GM12878 (cell line): Measurements from ENCODE around the gene TP63. TPM values are rescaled to one million over a fixed set of nuclear protein-coding genes. Genes with fewer than 3 reads are reported as not detected.

ENCODE experiments used
- ATAC-seq: fragments of 200-7000 bp; cut with Tn5 transposase; 3 replicates; pipeline ENCODE4 v1.9.1; 2020; ENCODE audit warnings: mild to moderate bottlenecking, moderate library complexity
- BruUV-seq: library from RNA; stranded (reverse); fragments of 400-500 nt; replicated peaks from 2 replicates; lab custom pipeline; 2021; lab: Mats Ljungman, UMichigan
- CTCF ChIA-PET: fragments of 300-600 bp; sonication (Branson Sonifier 250); formaldehyde crosslinking; extraction: SDS; loops from one replicate; lab custom pipeline; 2021; ENCODE audit warnings: inconsistent platforms; lab: Yijun Ruan, JAX
- POLR2A ChIA-PET: fragments of 350-600 bp; formaldehyde crosslinking; extraction: SDS; loops from one replicate; lab custom pipeline; 2021; ENCODE audit warnings: inconsistent platforms; lab: Charles Lee
- RAD21 ChIA-PET: fragments of 300-600 bp; sonication (Branson Sonifier 250); formaldehyde crosslinking; loops from one replicate; lab custom pipeline; 2023; ENCODE audit warnings: antibody characterized with exemption; ENCODE audit not compliant: unreplicated experiment; lab: Charles Lee
- SMC1A ChIA-PET: fragments of 300-600 bp; sonication (Branson Sonifier 250); formaldehyde crosslinking; loops from one replicate; lab custom pipeline; 2023; ENCODE audit not compliant: unreplicated experiment, uncharacterized antibody; lab: Charles Lee
- DNase-seq: peaks from one replicate; pipeline ENCODE4 v3.0.0-alpha.2; 2011; ENCODE audit warnings: low read depth, low spot score
- FAIRE-seq: peaks from 3 replicates; lab custom pipeline; 2011; peaks lifted over from hg19 to GRCh38; lab: Jason Lieb, UNC
- H2AFZ ChIP-seq: 2 replicates; pipeline ENCODE4 v1.6.0; 2011; ENCODE audit warnings: low read depth, low read length, control low read depth; ENCODE audit not compliant: control insufficient read depth
- H3K27ac ChIP-seq: 2 replicates; pipeline ENCODE4 v1.5.1; 2011; ENCODE audit warnings: control low read depth; ENCODE audit not compliant: control insufficient read depth, insufficient read depth
- H3K27me3 ChIP-seq, 2 experiments: replicated peaks in 1 of 2; 2 replicates each; pipeline versions ENCODE4 v1.6.0 to v1.6.1; 2011; ENCODE audit warnings: low read length in 1 of 2; ENCODE audit not compliant: control insufficient read depth in 2 of 2, insufficient read depth in 2 of 2
- H3K36me3 ChIP-seq, 2 experiments: 2 replicates each; pipeline ENCODE4 v1.5.1; 2011; ENCODE audit warnings: low read length in 1 of 2; ENCODE audit not compliant: control insufficient read depth in 2 of 2, insufficient read depth in 2 of 2
- H3K4me1 ChIP-seq: 2 replicates; pipeline ENCODE4 v1.6.1; 2011; ENCODE audit warnings: mild to moderate bottlenecking, low read length, moderate library complexity, mixed read lengths; ENCODE audit not compliant: control insufficient read depth, insufficient read depth
- H3K4me2 ChIP-seq: 2 replicates; pipeline ENCODE4 v1.6.0; 2011; ENCODE audit warnings: control low read depth; ENCODE audit not compliant: control insufficient read depth, insufficient read depth
- H3K4me3 ChIP-seq: fragments of 200-600 bp; sonication (generic); 2 replicates; pipeline ENCODE4 v1.5.1; 2016
- H3K79me2 ChIP-seq: 2 replicates; pipeline ENCODE4 v1.6.0; 2011; ENCODE audit warnings: low read length; ENCODE audit not compliant: control insufficient read depth, insufficient read depth
- H3K9ac ChIP-seq: 2 replicates; pipeline ENCODE4 v1.8.0; 2011; ENCODE audit warnings: low read length, control low read depth, mixed read lengths; ENCODE audit not compliant: control insufficient read depth, insufficient read depth
- H3K9me3 ChIP-seq: replicated peaks from 3 replicates; pipeline ENCODE4 v1.5.1; 2011; ENCODE audit warnings: mild to moderate bottlenecking, low read length; ENCODE audit not compliant: control insufficient read depth, insufficient read depth
- H4K20me1 ChIP-seq: 2 replicates; pipeline ENCODE4 v1.6.0; 2011; ENCODE audit not compliant: control insufficient read depth, insufficient read depth
- ATF7 ChIP-seq: fragments of 450-650 bp; IDR thresholded peaks from 2 replicates; pipeline ENCODE4 v1.6.1; 2016; ENCODE audit warnings: low read depth, mild to moderate bottlenecking
- BMI1 ChIP-seq: fragments of 450-650 bp; IDR thresholded peaks from 2 replicates; pipeline ENCODE4 v1.6.1; 2016; ENCODE audit warnings: mild to moderate bottlenecking, moderate library complexity, borderline replicate concordance
- KDM1A ChIP-seq: fragments of 200-600 bp; sonication (generic); IDR thresholded peaks from 2 replicates; pipeline ENCODE4 v1.6.1; 2016; ENCODE audit warnings: borderline replicate concordance
- NFIC ChIP-seq: IDR thresholded peaks from 2 replicates; pipeline ENCODE4 v1.6.1; 2012; ENCODE audit warnings: low read depth, mild to moderate bottlenecking, inconsistent platforms, low read length, moderate library complexity
- NRF1 ChIP-seq: conservative IDR thresholded peaks from 2 replicates; pipeline ENCODE4 v1.6.1; 2011; ENCODE audit warnings: mild to moderate bottlenecking, low read depth, low read length, improper control_type of control experiment
- RAD21 ChIP-seq: IDR thresholded peaks from 2 replicates; pipeline ENCODE4 v1.6.1; 2011; ENCODE audit warnings: mild to moderate bottlenecking, low read depth, low read length, moderate library complexity; ENCODE audit not compliant: insufficient read depth
- SMARCA5 ChIP-seq: fragments of 450-650 bp; IDR thresholded peaks from 2 replicates; pipeline ENCODE4 v1.6.1; 2017; ENCODE audit warnings: mild to moderate bottlenecking
- SREBF1 ChIP-seq: IDR thresholded peaks from 2 replicates; pipeline ENCODE4 v1.6.1; 2012; ENCODE audit warnings: mild to moderate bottlenecking, low read length
- STAT3 ChIP-seq: IDR thresholded peaks from 2 replicates; pipeline ENCODE4 v1.6.1; 2011; ENCODE audit warnings: low read depth, low read length, improper control_type of control experiment
- TCF3 ChIP-seq: IDR thresholded peaks from 2 replicates; pipeline ENCODE4 v1.6.1; 2012; ENCODE audit warnings: low read depth, mild to moderate bottlenecking, low read length, borderline replicate concordance; ENCODE audit not compliant: insufficient read depth
- TCF7 ChIP-seq: IDR thresholded peaks from 2 replicates; pipeline ENCODE4 v1.6.1; 2014; ENCODE audit warnings: antibody characterized with exemption, borderline replicate concordance
- WGBS: methylation state at CpG from one replicate; pipeline ENCODE4 v1.1.6; 2016; ENCODE audit warnings: low lambda C conversion rate; ENCODE audit not compliant: insufficient replicate concordance, insufficient coverage; ENCODE audit errors: missing lambda C conversion rate; 5-methylcytosine and 5-hydroxymethylcytosine counted together
- in situ Hi-C: fragments of 300-500 bp; cut with MboI; formaldehyde crosslinking; loops from 9 replicates; pipeline ENCODE4 v1.14.3; 2018; ENCODE audit warnings: mixed read lengths
- intact Hi-C: fragments of 100-400 bp; cut with micrococcal nuclease; formaldehyde crosslinking; loops from one replicate; pipeline ENCODE4 v1.14.2; 2022; ENCODE audit not compliant: unreplicated experiment
- polyA plus RNA-seq, 11 experiments: library from polyadenylated mRNA; depleted of rRNA in 4 of 11; unstranded in 6 of 11; stranded (reverse) in 5 of 11; fragments of >200 nt; fragmentation: Nextera tagmentation in 4 of 11; fragmentation: Illumina TruSeq in 1 of 11; extraction: Ambion mirVana in 4 of 11; extraction: Trizol in 1 of 11; gene quantifications; 1 replicate in 1 of 11; 2 replicates in 10 of 11; pipeline versions ENCODE4 v1.2.1 to v1.2.3, GENCODE V29; 2011 to 2016; ENCODE audit warnings: inconsistent platforms in 2 of 11, missing spikeins in 2 of 11, low read depth in 1 of 11
- total RNA-seq, 4 experiments: library from RNA; depleted of rRNA in 3 of 4; stranded (reverse); fragments of >200 nt in 3 of 4; fragmentation: Illumina TruSeq in 1 of 4; extraction: Trizol in 1 of 4; gene quantifications; 2 replicates each; pipeline versions ENCODE4 v1.2.1 to v1.2.3, GENCODE V29; 2013 to 2021
- TF ChIP-seq, protein P1 (sequence below): fragments of 450-650 bp; IDR thresholded peaks from 2 replicates; pipeline ENCODE4 v1.6.1; 2017; ENCODE audit warnings: mild to moderate bottlenecking, moderate library complexity
- TF ChIP-seq, protein P2 (sequence below): fragments of 450-650 bp; IDR thresholded peaks from 2 replicates; pipeline ENCODE4 v1.6.1; 2017; ENCODE audit warnings: mild to moderate bottlenecking, low read depth, inconsistent platforms; ENCODE audit not compliant: poor library complexity, severe bottlenecking
- TF ChIP-seq, protein P3 (sequence below): fragments of 150-350 bp; IDR thresholded peaks from 2 replicates; pipeline ENCODE4 v1.6.1; 2016; ENCODE audit warnings: low read depth, low read length

The TP63 gene
- total and polyA plus RNA-seq, 10 of the 15 experiments (the other 5 are each of a cell fraction or from before 2014, with no cell fraction given): 1.4 to 10.8 (median 6.2) TPM

DNA sequence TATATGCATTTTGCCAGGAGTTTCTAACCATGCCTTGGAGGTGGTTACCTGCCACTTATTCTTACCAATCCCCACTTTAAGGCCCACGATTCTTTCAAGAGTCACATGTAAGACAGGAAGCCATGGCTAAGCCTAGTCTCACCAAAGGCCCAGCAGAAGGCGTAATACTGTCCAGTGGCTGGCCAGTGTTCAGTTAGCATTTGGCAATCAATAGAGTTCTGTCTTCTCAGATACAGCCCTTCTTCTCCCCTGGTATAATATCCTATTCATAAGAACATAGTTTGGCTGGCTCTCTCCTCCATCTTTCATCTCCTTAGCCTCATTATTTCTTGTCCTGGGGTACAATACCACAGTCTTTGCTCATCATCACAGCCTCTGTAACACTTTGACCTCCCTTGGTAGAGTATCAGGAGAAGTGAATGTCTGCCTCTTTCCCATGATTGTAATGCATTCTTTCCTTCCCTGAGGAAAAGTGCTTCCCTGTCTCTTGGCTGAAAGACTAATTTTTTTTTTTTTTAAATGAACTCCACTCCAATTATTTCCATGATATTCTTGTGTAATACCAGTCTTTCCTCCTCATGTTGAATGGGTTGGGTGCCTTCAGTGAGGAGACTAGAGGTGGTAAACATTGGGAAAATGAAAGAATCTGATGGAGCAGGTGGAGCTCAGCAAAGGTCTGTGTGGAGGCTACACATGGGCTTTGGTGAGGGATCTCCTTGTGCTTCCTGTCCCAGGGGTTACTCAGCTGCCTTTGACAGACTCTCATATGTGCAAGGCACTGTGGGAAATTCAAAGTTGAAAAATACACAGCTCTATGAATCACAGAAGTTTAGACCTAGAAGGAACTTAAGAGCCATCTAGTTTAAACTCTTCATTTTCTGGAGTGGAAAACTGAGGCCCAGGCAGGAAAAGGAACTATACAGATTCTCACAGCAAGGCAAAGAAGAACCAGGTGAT is 271.3 kb downstream of the TP63 start:
- intact Hi-C loops (no loop called here), in situ Hi-C loops (no loop called here)
- ChIA-PET RAD21 (no interaction called here), POLR2A (interaction anchor here (0.8 kb wide), 1 partner anchor 51 kb away, joined by 3 read pairs; no protein-coding TSS in a partner anchor), CTCF (interaction anchor here (0.9 kb wide), 2 partner anchors 10 to 630 kb away, joined by 3 read pairs; no protein-coding TSS in a partner anchor), SMC1A (no interaction called here)
- 50% methylated on average over 2 of the region's 2 CpGs for WGBS
- Histone ChIP-seq H4K20me1 (no peaks in the 10 kb centered on the region), H3K27ac (no peak overlapping the region), H3K4me3 (no peak overlapping the region), H3K9me3 (no peaks in the 10 kb centered on the region; the same call in 2 of the 3 replicates), H3K4me2 (no peak overlapping the region), H3K27me3 (no peaks in the 10 kb centered on the region), H3K79me2 (no peaks in the 10 kb centered on the region), H2AFZ (no peak overlapping the region), H3K9ac (no peak overlapping the region), H3K36me3 (no peaks in the 10 kb centered on the region), H3K4me1 (no peaks in the 10 kb centered on the region)
- no TSS peak for BruUV-seq
- no peak for FAIRE-seq
- DNase-seq: no peak
- ATAC-seq: no peak
- TF ChIP-seq KDM1A (no peak), SREBF1 (no peak), SMARCA5 (no peak), TCF7 (no peak), TCF3 (no peak), NRF1 (no peak), RAD21 (no peak), BMI1 (no peak), STAT3 (no peak), ATF7 (no peak), NFIC (no peak)
- TF ChIP-seq, protein P1, sequence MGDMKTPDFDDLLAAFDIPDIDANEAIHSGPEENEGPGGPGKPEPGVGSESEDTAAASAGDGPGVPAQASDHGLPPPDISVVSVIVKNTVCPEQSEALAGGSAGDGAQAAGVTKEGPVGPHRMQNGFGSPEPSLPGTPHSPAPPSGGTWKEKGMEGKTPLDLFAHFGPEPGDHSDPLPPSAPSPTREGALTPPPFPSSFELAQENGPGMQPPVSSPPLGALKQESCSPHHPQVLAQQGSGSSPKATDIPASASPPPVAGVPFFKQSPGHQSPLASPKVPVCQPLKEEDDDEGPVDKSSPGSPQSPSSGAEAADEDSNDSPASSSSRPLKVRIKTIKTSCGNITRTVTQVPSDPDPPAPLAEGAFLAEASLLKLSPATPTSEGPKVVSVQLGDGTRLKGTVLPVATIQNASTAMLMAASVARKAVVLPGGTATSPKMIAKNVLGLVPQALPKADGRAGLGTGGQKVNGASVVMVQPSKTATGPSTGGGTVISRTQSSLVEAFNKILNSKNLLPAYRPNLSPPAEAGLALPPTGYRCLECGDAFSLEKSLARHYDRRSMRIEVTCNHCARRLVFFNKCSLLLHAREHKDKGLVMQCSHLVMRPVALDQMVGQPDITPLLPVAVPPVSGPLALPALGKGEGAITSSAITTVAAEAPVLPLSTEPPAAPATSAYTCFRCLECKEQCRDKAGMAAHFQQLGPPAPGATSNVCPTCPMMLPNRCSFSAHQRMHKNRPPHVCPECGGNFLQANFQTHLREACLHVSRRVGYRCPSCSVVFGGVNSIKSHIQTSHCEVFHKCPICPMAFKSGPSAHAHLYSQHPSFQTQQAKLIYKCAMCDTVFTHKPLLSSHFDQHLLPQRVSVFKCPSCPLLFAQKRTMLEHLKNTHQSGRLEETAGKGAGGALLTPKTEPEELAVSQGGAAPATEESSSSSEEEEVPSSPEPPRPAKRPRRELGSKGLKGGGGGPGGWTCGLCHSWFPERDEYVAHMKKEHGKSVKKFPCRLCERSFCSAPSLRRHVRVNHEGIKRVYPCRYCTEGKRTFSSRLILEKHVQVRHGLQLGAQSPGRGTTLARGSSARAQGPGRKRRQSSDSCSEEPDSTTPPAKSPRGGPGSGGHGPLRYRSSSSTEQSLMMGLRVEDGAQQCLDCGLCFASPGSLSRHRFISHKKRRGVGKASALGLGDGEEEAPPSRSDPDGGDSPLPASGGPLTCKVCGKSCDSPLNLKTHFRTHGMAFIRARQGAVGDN: no peak
- TF ChIP-seq, protein P2, sequence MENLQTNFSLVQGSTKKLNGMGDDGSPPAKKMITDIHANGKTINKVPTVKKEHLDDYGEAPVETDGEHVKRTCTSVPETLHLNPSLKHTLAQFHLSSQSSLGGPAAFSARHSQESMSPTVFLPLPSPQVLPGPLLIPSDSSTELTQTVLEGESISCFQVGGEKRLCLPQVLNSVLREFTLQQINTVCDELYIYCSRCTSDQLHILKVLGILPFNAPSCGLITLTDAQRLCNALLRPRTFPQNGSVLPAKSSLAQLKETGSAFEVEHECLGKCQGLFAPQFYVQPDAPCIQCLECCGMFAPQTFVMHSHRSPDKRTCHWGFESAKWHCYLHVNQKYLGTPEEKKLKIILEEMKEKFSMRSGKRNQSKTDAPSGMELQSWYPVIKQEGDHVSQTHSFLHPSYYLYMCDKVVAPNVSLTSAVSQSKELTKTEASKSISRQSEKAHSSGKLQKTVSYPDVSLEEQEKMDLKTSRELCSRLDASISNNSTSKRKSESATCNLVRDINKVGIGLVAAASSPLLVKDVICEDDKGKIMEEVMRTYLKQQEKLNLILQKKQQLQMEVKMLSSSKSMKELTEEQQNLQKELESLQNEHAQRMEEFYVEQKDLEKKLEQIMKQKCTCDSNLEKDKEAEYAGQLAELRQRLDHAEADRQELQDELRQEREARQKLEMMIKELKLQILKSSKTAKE: no peak
- TF ChIP-seq, protein P3, sequence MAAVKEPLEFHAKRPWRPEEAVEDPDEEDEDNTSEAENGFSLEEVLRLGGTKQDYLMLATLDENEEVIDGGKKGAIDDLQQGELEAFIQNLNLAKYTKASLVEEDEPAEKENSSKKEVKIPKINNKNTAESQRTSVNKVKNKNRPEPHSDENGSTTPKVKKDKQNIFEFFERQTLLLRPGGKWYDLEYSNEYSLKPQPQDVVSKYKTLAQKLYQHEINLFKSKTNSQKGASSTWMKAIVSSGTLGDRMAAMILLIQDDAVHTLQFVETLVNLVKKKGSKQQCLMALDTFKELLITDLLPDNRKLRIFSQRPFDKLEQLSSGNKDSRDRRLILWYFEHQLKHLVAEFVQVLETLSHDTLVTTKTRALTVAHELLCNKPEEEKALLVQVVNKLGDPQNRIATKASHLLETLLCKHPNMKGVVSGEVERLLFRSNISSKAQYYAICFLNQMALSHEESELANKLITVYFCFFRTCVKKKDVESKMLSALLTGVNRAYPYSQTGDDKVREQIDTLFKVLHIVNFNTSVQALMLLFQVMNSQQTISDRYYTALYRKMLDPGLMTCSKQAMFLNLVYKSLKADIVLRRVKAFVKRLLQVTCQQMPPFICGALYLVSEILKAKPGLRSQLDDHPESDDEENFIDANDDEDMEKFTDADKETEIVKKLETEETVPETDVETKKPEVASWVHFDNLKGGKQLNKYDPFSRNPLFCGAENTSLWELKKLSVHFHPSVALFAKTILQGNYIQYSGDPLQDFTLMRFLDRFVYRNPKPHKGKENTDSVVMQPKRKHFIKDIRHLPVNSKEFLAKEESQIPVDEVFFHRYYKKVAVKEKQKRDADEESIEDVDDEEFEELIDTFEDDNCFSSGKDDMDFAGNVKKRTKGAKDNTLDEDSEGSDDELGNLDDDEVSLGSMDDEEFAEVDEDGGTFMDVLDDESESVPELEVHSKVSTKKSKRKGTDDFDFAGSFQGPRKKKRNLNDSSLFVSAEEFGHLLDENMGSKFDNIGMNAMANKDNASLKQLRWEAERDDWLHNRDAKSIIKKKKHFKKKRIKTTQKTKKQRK: no peak
